Ishikawa (cell line): ENCODE data around the gene SPATA46.

ENCODE experiments used
- TAF1 ChIP-seq: IDR thresholded peaks from 2 replicates; pipeline ENCODE4 v1.6.1; 2012; ENCODE audit warnings: low read depth, mild to moderate bottlenecking
- TEAD4 ChIP-seq: IDR thresholded peaks from 2 replicates; pipeline ENCODE4 v1.6.1; 2012

DNA sequence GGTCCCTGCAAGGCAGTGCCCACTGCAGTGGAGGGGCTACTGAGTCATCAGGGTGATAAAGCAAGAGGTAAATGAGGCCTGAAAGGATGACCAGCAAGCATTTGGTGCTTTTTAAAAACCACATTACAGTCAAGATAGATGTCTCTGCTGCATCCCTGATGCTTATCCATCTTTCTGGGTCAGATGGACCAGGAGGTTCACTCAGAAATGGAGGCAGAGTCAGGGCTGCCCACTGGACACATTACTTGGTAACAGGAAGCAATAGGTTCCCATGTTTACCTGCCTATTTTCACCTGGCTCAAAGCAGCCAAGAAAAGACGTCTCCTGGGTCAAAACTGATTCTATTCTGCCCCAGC lies 3.6 kb downstream of the SPATA46 start:
- TF ChIP-seq TEAD4 (no peak), TAF1 (no peak)
